GM18873 (cell line): ENCODE results near the gene ELF5.

ENCODE experiments used
- ATAC-seq: cut with Tn5 transposase; IDR thresholded peaks from one replicate; pipeline ENCODE4 v1.9.1; 2021; ENCODE audit warnings: mild to moderate bottlenecking, moderate library complexity, moderate number of reproducible peaks; ENCODE audit not compliant: unreplicated experiment, low FRiP score

The ELF5 gene

DNA sequence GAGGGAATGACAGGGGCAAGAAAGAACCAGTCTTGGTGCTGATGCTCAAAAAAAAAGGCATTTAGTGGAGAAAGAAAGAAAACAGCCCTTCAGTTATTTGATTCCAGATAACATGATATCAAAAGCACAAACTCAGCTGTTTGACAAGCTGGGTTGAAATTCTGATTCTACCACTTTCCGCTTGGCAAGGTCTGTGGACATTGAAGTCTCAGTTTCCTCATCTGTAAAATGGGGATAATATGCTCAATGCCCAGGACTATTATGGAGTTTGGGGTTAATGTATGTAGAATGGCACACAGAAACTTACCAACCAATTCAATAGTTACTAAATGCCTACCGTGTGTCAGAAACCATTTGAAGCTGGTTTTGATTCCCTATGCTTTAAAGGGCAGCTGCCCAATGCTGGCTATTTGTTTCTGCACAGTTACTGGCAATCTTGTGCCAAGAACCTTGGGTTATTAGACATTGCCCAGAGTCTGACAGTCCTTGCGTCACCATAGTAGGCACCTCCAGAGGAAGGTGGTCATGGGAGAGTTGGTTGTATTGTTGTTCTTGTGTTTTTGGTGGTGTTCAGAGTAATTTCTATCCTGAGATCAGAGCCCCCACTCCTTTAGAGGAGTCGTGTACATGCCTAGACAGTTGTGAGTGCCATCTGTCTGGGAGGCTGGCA lies 19.5 kb downstream of the ELF5 start:
- no peak for ATAC-seq

DNA sequence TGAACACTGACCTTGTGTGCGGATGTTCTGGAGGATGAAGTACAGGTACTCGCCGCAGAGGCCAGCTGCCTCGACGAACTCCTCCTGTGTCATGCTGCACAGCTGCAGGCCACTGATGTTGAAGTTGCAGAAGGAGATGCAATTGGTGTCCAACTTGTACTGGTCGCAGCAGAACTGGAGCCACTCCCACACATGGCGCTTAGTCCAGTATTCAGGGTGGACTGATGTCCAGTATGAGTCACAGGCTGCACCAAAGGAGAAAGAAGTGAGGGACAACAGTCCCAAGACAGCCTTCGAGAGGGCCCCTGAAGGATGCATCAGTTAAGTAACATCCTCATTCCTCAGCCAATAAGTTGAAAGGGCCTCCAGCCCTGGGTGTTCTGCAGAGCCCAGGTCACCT lies 20.1 kb downstream of the ELF5 start:
- ATAC-seq, result no peak

DNA sequence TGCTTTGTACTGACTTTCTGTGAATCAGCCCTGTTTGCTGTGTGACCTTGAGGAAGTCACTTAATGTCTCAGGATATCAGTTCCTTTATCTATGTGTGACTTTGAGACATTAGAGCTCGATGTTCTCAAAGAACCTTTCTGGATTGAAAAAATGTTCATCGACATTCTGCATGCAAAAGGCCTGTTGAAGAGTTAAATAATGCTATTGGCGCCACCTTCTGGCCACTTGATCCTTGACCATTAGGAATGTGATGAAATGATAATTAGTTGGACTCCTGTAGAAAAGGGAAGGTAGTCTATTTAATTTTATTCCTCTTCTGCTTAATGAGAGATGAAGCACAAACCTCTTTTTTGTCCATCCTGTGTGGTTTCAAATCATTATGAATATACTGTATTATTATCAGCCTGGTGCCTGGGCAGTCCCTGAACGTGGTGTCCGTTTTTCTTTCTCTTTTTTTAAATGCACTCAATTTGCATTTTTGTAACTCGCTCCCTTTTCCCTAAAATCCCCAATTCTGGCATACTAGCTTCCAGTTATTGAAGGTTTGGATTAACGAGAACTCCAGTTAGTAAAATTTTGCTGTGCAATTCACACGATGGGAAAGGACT lies 20.7 kb downstream of the ELF5 start:
- ATAC-seq, result no peak

DNA sequence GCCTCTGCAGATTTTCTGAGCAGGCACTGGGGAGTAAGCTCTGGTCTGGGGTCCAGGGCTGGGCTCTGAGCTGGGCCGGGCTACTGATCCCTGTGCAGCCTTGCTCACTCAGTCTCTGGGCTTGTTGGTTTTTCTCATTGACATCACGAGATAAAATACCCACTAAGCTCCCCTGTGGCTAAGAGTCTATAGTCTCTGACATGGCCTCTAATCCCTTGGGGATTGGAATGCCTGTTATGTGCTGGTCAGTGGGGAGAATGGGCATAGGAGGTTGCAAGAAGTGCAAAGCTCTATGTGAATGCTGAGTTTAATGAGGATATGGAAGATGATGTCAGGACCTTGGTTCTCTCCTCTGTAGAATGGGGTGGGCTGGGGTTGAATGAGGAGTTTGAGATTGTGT lies 23.3 kb downstream of the ELF5 start:
- no peak for ATAC-seq

DNA sequence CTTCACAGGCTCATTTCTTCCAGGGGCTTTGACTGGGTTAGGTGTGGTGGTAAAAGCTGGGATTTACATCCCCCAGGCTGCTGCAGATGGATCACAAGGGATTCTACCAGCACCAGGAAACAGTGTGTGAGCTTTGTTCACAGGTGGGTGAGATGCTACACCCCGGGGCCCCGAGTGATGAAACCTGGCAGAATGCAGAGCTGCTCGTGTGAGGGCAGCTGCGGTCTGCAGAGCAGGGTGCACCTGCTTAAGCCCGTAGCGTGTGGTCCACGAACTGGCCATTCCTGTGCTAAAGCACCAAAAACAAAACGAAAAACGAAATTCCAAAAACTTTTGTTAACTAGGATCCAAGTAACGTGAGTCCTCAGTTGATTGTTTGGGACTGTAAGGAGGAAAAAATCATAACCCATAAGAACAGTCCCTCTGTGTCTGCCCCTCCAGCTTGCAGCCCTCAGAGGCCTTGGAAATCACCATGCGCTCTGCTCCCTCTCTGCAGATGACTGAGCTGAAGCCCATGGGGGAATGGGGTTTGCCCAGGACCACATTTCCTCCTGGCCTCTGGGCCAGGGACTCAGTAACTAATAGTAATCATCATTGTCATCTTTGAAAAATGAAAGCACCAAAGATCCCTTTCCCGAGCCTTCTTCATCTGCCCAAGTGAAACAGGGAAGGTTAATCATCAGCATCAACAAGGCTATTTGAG lies 24.6 kb downstream of the ELF5 start:
- peak; percentile 41 for ATAC-seq

DNA sequence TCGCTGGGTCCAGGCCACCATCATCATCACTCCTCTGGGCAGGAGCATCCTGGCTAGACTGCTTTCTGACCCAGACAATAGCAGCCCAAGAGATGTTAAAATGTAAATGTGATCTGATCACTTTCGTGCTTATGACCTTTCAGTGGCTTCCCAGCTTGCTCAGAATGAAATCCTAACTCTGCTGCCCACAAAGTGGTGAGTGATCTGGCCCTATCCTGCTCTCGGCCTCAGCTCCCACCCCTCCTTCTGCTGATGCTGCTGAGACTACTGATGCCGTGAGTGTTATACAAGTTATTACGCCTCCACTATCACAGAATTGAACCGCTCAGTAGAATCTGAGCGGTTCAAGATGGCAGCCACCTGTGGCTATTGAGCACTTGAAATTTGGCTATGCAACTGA lies 26.2 kb downstream of the ELF5 start:
- ATAC-seq, result peak; percentile 46

DNA sequence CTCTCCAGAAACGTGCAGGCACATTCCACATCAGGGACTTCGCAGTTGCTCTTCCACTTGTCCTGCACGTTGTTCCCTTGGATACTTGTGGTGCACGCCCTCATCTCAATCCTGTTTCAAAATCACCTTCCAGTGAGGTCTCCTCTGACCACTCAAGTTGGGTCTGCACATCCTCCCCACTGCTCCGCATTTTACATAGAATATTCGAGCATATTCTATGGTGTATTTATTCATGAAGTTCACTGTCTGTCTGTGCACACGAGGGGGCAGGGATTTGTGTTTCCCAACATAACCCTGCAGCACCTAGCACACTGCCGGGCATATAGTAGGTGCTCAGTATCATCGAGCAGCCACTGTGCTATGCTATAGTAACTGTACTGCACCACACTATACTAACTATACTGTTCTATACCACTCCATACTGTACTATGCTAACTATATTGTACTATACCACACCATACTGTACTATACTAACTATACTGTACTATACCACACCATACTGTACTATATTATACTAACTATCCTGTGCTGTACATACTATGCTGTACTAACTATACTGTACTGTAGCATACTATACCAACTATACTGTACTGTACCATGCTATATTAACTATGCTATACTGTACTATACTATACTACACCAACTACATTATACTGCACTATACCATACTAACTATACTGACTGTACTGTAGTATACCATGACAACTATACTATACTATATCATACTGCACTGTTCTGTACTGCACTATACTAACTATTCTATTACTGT lies 30.3 kb downstream of the ELF5 start:
- ATAC-seq, result no peak

DNA sequence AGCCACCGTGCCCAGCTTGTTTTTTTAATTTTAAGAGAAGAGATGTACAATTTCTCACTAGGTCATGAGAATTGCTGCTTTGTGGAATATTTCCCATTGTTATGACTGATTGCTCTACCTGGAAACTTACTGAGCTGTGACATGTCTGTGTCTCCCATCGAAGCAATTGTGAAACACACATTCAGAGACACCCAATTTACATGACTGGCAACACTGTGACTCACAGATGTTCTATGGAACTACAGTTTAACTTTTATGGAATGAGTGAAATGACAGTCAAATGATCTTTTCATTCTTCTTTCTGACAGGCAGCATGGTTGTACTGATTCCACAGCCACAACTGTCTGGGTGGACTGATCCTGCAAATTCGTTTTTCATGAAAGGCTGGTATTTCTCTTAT lies 32.3 kb downstream of the ELF5 start:
- ATAC-seq, result no peak

DNA sequence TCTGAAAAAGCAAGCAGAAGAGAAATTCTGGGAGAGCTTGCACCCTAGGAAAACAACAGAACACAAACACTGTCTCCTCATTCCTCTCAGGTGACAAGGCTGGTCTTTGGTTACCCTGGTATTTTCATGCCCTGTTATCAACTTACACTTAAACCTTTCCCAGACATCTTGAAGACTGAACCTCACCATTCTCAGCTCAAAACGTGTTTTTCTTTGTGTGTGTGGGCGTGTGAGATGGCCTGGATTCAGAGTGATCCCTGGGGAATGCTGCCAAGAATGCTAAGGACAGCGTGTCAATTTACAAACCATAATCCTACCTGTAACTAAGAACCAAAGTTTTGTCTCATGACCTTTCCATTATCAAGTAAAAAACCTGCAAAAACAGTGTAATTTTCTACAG lies 33.3 kb downstream of the ELF5 start:
- ATAC-seq, result no peak

DNA sequence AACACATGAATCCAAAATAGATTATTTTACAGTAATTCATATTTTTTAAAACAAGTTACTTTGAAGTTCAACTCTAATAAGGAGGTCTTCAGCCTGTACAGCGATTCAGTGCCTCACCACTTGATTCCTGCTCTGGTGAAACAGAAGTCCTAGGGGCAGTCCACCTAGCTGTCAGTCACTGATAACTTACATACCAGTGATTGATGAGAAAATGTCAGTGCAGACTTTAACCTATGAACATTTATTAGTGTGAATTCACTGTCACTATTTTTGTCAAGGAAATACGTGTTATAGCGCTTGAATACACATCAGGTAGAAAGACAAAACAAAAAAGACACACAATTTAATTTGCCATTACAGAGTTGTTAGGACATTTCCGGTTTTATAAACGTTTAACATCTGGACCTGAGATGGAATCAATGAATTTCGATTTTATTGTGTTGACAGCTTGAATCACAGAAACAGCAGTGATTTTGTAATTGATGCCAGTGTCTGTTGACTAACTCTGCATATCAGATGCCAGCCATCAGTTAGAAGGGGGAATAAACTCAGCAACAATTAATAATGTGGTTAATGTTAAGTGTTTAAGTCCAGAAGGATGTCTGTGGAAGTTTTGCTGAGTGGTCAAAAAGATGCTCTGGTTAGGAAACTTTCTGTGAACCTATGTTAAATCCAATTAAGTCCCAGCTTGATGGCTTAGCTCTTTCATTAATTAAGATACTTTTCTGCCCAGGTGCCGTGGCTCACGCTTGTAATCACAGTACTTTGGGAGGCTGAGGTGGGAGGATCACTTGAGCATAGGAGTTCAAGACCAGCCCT lies 34.5 kb downstream of the ELF5 start:
- no peak for ATAC-seq

DNA sequence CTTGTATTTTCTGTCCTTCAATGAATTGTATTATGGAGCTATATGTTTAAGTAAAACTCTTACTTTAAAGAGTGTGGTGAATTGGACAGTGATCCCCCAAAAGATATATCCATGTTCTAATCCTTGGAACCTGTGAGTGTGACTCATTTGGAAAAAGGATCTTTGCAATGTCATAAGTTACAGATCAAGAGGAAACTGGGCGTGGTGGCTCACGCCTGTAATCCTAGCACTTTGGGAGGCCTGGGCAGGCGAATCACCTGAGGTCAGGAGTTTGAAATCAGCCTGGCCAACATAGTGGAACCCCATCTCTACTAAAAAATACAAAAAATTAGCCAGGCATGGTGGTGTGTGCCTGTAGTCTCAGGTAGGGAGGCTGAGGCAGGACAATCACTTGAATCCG lies 36.7 kb downstream of the ELF5 start:
- no peak for ATAC-seq

DNA sequence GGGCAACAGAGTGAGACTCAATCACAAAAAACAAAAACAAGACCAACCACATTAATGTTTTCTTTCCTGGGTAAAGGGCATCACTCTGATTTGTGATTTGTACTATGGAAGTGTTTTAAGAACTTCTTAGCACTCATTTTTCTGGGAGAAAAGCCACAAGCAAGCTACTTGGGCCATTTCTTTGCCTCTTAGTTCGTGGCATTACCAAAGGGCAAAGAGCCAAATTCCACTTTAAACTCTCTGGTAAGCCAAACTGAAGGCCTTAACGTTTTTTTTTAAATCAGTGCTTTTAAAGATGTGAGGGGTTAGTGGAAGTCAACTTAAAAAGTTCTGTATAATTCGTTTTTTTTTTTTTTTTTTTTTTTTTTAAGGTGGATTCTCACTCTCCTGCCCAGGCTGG lies 37.9 kb downstream of the ELF5 start:
- no peak for ATAC-seq

DNA sequence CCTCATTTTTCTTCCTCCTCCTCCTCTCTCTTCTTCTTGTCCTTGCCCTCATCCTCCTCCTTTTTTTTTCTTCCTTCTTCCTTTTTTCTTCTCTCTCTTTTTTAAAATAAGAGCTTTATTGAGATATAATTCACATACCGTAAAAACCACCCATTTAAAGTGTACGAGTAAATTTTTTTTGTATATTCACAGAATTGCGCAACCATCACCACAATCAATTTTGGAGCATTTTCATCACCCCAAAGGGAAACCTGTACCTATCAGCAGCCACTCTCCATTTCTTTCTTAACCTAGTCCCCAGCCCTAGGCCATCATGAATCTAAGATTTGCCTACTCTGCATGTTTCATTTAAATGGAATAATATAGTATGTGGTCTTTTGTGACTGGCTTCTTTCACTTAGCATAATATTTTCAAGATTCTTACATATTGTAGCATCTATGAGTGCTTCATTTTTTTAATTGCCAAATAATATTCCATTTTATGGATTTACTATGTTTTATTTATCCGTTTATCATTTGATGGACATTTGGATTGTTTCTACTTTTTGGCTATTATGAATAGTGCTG lies 39.9 kb downstream of the ELF5 start:
- no peak for ATAC-seq

DNA sequence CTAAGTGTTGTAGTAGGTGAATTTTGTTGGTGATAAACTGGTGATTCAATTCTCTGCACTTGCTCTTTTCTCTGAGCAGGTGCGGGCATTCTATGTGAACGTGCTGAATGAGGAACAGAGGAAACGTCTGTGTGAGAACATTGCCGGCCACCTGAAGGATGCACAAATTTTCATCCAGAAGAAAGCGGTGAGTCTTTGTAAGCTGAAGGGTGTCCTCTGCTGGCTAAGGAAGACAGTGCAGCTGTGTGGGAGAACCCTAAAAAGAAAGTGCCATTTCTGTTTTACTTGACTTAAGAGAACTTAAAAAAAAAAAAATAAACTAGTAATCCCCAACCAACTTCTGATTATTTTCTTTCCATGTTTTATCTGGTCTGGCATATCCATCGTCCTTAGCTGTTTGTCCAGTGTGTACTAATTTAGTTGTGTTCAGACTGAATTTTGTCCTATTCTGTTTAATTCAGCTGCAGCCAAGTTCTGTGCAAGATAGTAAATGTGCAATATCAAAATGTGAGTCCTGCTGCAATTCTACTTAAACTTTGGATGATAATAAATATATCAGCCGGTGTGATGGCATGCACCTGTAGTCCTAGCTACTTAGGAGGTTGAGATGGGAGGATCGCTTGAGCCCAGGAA lies 45.3 kb downstream of the ELF5 start:
- ATAC-seq, result no peak

DNA sequence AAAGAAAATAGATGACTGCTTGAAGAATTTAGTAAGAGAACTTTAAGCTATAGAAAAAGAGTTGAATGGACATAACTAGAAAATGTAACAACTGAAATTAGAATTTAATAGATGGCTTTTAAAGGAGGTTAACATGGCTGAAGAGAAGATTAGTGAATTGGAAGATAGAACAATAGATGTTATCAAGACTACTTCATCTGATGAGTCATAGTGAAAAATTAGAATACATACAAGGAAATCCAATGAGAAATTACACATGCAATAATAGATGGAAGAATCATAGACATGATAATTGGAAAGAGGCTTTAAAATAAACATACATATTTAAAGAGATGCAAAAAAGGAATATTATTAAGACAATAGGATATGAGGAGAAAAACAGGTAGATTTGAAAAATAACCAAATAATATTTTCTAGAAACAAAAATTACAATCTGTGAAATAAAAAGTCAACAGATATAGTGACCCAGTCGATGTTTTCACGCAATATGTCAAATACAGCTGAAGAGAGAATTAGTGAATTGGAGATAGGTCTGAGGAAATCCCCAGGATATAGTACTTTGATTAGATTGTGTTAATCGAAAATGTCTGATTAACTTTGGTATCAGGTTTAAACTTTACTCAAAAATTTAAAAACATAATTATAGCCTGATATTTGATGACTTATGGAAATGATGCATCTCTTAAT lies 46.6 kb downstream of the ELF5 start:
- ATAC-seq, result no peak

DNA sequence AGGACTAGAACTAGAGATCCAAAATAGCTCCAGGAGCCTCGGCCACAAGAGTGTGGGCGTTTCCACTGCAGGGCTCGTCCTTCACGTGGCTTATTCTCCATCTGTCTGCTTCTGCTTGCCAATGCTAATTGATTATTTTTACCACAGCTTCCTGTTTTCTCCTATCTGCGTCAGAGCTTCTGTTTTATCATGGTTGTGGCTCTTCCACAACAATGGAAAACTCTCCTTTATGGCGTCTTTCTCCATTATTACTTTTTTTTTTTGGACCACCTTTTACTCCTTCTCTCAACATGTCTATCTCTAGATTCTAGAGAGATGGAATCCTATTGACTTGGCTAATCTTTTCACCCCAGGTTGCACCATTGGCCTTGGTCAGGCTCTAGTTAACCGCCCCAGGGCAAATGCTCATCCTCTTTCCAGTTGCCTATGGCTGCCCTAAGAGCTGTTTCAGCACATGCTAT lies 49.0 kb downstream of the ELF5 start:
- ATAC-seq, result no peak

DNA sequence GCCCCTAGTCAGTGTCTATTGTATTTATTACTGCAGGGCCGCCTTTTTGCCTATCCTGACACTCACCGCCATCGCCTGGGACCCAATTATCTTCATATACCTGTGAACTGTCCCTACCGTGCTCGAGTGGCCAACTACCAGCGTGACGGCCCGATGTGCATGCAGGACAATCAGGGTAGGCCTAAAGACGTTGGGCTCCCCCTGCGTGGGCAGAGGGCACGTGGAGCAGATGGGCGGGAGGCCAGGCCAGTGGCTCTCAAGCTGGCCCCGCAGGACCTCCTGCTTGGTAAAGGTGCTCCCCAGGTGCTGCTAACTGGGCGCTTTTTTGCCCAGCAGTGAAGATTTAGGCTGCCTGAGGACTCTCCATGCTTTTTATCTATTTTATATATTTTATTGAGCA lies 52.4 kb downstream of the ELF5 start:
- ATAC-seq, result no peak

DNA sequence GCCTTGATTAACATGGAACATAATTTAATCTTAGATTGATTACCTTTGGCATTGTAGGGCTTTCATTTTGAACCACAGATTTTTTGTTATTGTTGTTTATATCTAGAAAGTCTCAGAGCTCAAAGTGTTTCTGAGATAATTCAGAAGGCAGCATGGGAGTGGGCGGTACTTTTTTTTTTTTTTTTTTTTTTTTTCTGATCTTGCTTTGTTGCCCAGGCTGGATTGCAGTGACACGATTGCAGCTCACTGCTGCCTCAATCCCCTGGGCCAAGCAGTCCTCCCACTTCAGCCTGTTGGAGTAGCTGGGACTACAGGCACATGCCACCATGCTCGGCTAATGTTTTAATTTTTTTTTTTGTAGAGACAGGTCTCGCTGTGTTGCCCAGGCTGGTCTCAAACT lies 53.3 kb downstream of the ELF5 start:
- ATAC-seq, result no peak
